Measurements from ENCODE around the gene RBM20. TPM values are rescaled to one million over a fixed set of nuclear protein-coding genes. Genes with fewer than 3 reads are reported as not detected.

RBM20 gene
- total and polyA plus RNA-seq, 10 of the 15 experiments (the other 5 are each of a cell fraction or from before 2014, with no cell fraction given), result 0.04 to 0.26 (median 0.15) TPM

- in situ Hi-C loops (cut with MboI), result no loop called here
- ChIA-PET SMC1A (ENCODE audit: uncharacterized antibody, unreplicated experiment) (no interaction called here), CTCF (no interaction called here), POLR2A (no interaction called here), RAD21 (ENCODE audit: unreplicated experiment) (no interaction called here)
- TF ChIP-seq ZNF274 (IDR thresholded peaks at IDR 0.05; ENCODE audit: insufficient read depth, insufficient read length) (no peak), ATF7 (IDR thresholded peaks at IDR 0.05; ENCODE audit: low read depth) (no peak), WRNIP1 (IDR thresholded peaks at IDR 0.05; ENCODE audit: borderline replicate concordance, low read depth, low read length) (no peak), SIN3A (IDR thresholded peaks at IDR 0.05; ENCODE audit: low read depth, low read length) (no peak), SKIL (IDR thresholded peaks at IDR 0.05; ENCODE audit: low read depth, poor library complexity, severe bottlenecking) (no peak), NKRF (conservative IDR thresholded peaks at IDR 0.05) (no peak), ZNF217 (IDR thresholded peaks at IDR 0.05) (no peak), NFYA (IDR thresholded peaks at IDR 0.05; ENCODE audit: borderline replicate concordance, low read depth, low read length) (no peak), ATF2 (IDR thresholded peaks at IDR 0.05; ENCODE audit: low read length) (no peak)
- WGBS (ENCODE audit: insufficient coverage, insufficient replicate concordance, low lambda C conversion rate, missing lambda C conversion rate), result 84% methylated on average over 10 of the region's 10 CpGs
- no peak overlapping the region for H3K27ac ChIP-seq (ENCODE audit: control insufficient read depth, insufficient read depth)
- no peak overlapping the region for H3K4me3 ChIP-seq
- intact Hi-C loops (cut with micrococcal nuclease; ENCODE audit: unreplicated experiment), result no loop called here
- peaks cover 7% of the 10 kb centered on the region for H3K4me1 ChIP-seq (ENCODE audit: control insufficient read depth, insufficient read depth, low read length)
- no TSS peak for BruUV-seq (replicated peaks)
- no peaks in the 10 kb centered on the region for H4K20me1 ChIP-seq (ENCODE audit: control insufficient read depth, insufficient read depth)
- no peaks in the 10 kb centered on the region; the same call in 2 of the 3 replicates for H3K9me3 ChIP-seq (replicated peaks; ENCODE audit: control insufficient read depth, insufficient read depth, low read length)
- ATAC-seq (no peak), DNase-seq (ENCODE audit: low read depth, low spot score) (no peak), FAIRE-seq (no peak)
- H3K36me3 ChIP-seq (ENCODE audit: control insufficient read depth in 2 of 2, insufficient read depth in 2 of 2, low read length in 1 of 2), result no peaks in the 10 kb centered on the region
- no peak overlapping the region for H2AFZ ChIP-seq (ENCODE audit: control insufficient read depth, low read depth, low read length)
- no peak overlapping the region for H3K9ac ChIP-seq (ENCODE audit: control insufficient read depth, insufficient read depth, low read length)
- peaks cover 0 to 3% of the 10 kb centered on the region in 2 experiments; a peak in 1 of 4 replicates for H3K27me3 ChIP-seq (replicated peaks in 1 of 2; ENCODE audit: control insufficient read depth in 2 of 2, insufficient read depth in 2 of 2, low read length in 1 of 2)
- no peaks in the 10 kb centered on the region for H3K79me2 ChIP-seq (ENCODE audit: control insufficient read depth, insufficient read depth, low read length)
- no peak overlapping the region for H3K4me2 ChIP-seq (ENCODE audit: control insufficient read depth, insufficient read depth)
Measured at GRCh38 chr10:110699859-110700468, 55.8 kb downstream of the RBM20 start.

Measured in GM12878 (cell line).